NCI-H1105 (cell line): ENCODE data around the gene GNA15.

Experiments used
- DNase-seq: peaks from one replicate; lab custom pipeline; 2025; lab: John Stamatoyannopoulos, UW

GNA15 gene

DNA sequence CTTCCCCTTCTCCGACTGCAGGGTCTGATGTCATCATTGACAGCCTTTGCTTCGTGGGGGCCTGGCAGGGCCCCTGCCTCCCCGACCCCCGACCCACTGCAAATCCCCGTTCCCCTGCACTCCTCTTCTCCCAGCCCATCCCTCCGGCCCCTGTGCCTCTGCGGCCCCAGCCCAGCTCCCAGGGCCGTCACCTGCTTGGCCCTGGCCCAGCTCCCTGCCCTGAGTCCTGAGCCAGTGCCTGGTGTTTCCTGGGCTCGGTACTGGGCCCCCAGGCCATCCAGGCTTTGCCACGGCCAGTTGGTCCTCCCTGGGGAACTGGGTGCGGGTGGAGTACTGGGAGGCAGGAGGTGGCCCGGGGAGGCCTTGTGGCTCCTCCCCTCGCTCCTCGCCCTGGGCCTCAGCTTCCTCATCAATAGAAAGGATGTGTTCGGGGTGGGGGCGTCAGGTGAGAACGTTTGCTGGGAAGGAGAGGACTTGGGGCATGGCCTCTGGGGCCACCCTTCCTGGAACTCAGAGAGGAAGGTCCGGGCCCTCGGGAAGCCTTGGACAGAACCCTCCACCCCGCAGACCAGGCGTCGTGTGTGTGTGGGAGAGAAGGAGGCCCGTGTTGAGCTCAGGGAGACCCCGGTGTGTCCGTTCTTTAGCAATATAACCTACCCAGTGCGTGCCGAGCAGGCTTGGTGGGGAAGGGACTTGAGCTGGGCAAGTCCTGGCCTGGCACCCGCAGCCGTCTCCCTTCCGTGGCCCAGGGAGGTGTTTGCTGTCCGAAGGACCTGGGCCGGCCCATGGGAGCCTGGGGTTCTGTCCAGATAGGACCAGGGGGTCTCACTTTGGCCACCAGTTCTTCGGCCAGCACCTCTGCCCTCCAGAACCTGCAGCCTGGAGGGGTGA, 72.7 kb downstream of the GNA15 start:
- DNase-seq = no peak

DNA sequence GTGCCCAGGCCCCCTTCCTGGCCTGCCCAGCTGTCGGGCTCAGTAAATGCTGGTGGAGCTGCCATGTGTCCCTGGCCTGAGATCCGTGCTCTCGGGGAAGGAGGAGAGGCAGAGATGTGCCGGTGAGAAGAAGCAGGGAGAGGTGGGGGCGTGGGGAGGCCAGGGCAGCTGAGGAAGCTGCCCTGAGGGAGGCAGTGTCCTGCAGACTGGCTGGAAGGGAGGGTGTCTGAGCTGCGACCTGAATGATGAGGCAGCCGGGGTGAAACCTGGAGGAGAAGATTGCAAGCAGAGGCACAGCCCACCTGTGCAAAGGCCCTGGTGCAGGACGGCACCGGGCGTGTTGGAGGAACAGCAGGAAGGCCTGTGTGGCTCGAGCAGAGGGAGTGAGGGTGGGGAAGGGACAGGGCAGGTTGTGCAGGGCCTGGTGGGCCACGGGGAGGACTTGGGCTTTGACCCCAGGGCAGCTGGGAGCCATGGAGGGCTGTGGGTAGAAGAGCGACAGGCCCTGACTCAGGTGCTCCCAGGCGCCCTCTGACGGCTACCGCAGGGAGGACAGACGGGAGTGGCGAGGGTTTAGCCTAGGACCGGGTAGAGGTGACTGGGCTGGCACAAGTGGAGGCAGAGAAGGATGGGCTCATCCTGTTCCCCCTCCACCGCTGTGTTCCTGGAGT, 74.6 kb downstream of the GNA15 start:
- DNase-seq = no peak

DNA sequence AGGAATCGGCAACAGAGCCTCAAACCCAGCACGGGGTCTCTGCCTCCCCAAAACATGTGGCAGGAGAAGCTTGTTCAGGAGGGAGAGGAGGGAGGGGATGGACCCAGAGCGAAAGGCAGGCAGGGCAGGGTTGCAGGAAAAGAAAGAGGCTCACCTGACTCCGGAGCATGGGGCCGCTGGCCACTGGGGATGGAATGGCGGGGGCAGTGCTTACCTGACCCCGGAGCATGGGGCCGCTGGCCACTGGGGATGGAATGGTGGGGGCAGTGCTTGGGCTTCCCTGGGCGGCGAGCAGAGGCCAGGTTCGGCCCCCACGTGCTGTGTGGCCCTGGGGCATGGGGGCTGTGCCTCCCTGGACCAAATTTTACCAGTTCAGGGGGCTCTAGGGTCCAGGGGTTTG, 75.4 kb downstream of the GNA15 start:
- DNase-seq = no peak

DNA sequence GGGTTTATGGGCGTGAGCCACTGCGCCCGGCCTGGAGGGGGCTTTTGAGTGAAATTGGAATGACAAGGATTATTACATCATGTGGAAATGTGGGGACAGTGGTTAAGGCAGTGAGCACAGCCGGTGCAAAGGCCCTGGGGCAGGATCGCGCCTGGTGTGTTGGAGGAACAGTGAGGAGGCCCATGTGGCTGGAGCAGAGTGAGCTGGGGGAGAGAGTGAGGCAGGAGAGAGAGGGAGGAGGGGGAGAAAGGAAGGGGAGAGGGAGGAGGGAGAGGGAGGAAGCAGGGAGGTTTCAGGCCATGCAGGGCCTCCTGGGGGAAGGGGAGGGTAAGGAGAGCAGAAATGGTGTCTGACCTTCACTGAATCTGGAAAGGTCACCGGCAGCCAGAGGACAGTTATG, 77.3 kb downstream of the GNA15 start:
- DNase-seq = no peak
